ENCODE measurements around the gene KRT2.

The KRT2 gene

GRCh38 chr12:52633383-52633782 is 18.6 kb downstream of the KRT2 start:
- intact Hi-C loops (cut with DNase I; ENCODE audit: low total_unique reads): no loop called here
- no peaks in the 10 kb centered on the region for H3K36me3 ChIP-seq
- H3K27me3 ChIP-seq: peaks cover 0 to 14% of the 10 kb centered on the region in 2 donors
- H3K9me3 ChIP-seq: no peaks in the 10 kb centered on the region
- no peak for TF ChIP-seq CTCF (IDR thresholded peaks at IDR 0.05)
- no peak overlapping the region for H3K4me3 ChIP-seq
- no peak overlapping the region for H3K27ac ChIP-seq
- DNase-seq: peak in 1 of 2 donors; percentile 15
- H3K4me1 ChIP-seq: peaks cover 0 to 3% (median 0%) of the 10 kb centered on the region in 4 donors

- Histone ChIP-seq H3K36me3 (no peaks in the 10 kb centered on the region), H3K27ac (no peak overlapping the region), H3K27me3 (peaks cover 0 to 14% of the 10 kb centered on the region in 2 donors), H3K4me3 (no peak overlapping the region), H3K4me1 (peaks cover 0 to 3% (median 0%) of the 10 kb centered on the region in 4 donors), H3K9me3 (no peaks in the 10 kb centered on the region)
- peak in 1 of 2 donors; percentile 12 for DNase-seq
- intact Hi-C loops (cut with DNase I; ENCODE audit: low total_unique reads): no loop called here
- no peak for TF ChIP-seq CTCF (IDR thresholded peaks at IDR 0.05)
These were observed 19.4 kb downstream of the KRT2 start for GRCh38 chr12:52632656-52633055.

- intact Hi-C loops (cut with DNase I; ENCODE audit: low total_unique reads): no loop called here
- H3K27ac ChIP-seq: no peak overlapping the region
- TF ChIP-seq CTCF (IDR thresholded peaks at IDR 0.05): no peak
These were observed 20.1 kb downstream of the KRT2 start for GRCh38 chr12:52631676-52632459.

GRCh38 chr12:52631264-52631663 is 20.7 kb downstream of the KRT2 start:
- Histone ChIP-seq H3K36me3 (no peaks in the 10 kb centered on the region), H3K4me3 (no peak overlapping the region), H3K9me3 (no peaks in the 10 kb centered on the region), H3K27me3 (peaks cover 0 to 14% of the 10 kb centered on the region in 2 donors), H3K27ac (no peak overlapping the region), H3K4me1 (peaks cover 0 to 3% (median 0%) of the 10 kb centered on the region in 4 donors)
- TF ChIP-seq CTCF (IDR thresholded peaks at IDR 0.05): no peak
- peak in 1 of 2 donors; percentile 20 for DNase-seq
- intact Hi-C loops (cut with DNase I; ENCODE audit: low total_unique reads): no loop called here

More at GRCh38 chr12:52631676-52632459, 20.1 kb downstream of the KRT2 start:
- no peaks in the 10 kb centered on the region for H3K36me3 ChIP-seq
- peaks cover 0 to 14% of the 10 kb centered on the region in 2 donors for H3K27me3 ChIP-seq
- no peaks in the 10 kb centered on the region for H3K9me3 ChIP-seq
- no peak overlapping the region for H3K4me3 ChIP-seq
- H3K4me1 ChIP-seq: peaks cover 0 to 3% (median 0%) of the 10 kb centered on the region in 4 donors
- DNase-seq: peak in 1 of 2 donors; percentile 47

DNA sequence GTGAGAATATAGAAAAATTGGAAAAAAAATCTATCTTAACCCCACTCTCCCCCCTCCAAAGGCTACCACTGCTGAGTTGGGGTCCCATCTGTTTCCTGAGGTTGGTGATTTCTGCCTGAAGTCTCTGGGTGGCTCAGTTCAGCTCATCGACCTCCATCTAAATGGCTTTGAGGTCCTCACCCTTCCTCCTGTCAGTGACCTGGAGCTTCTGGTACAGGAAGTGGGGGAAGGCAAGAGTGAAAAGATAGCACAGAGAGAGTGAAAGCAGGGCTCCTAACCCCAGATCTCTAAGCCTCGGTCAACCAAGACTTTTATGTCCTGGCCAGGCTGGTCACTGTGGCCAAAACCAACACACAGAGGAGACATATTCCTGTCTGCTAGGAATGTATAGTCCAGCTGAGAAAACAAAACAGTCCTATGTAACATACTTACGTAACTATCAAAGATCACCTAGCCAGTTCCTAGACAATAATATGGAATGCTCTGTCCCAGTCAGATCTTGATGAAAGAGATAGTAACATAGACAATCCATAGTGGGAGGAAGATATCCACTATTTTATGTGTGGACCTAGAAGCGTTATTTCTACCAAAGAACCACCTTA is 21.3 kb downstream of the KRT2 start:
- DNase-seq: peak in 1 of 2 donors; percentile 1
- H3K4me3 ChIP-seq: no peak overlapping the region
- H3K27me3 ChIP-seq: peaks cover 0 to 14% of the 10 kb centered on the region in 2 donors
- peaks cover 0 to 3% (median 0%) of the 10 kb centered on the region in 4 donors for H3K4me1 ChIP-seq
- TF ChIP-seq CTCF (IDR thresholded peaks at IDR 0.05): no peak
- H3K9me3 ChIP-seq: no peaks in the 10 kb centered on the region
- H3K36me3 ChIP-seq: no peaks in the 10 kb centered on the region
- intact Hi-C loops (cut with DNase I; ENCODE audit: low total_unique reads): no loop called here
- no peak overlapping the region for H3K27ac ChIP-seq

Data from tibial artery (tissue), 4 donors.